Testis (tissue), 2 donors: Measurements from ENCODE around the gene ZCCHC18.

Source experiments
- POLR2A ChIP-seq: fragments of 450-650 bp; IDR thresholded peaks from one replicate; pipeline ENCODE4 v1.6.1; 2017; ENCODE audit warnings: antibody characterized with exemption, mild to moderate bottlenecking, moderate library complexity
- TF ChIP-seq, protein P1 (sequence below), 3 experiments: fragments of 450-650 bp in 2 of 3; fragments of 200-600 bp in 1 of 3; sonication (generic) in 1 of 3; IDR thresholded peaks; one replicate each; pipeline ENCODE4 v1.5.1; 2016 to 2019; ENCODE audit warnings: antibody characterized with exemption in 3 of 3, mild to moderate bottlenecking in 2 of 3, moderate library complexity in 1 of 3

DNA sequence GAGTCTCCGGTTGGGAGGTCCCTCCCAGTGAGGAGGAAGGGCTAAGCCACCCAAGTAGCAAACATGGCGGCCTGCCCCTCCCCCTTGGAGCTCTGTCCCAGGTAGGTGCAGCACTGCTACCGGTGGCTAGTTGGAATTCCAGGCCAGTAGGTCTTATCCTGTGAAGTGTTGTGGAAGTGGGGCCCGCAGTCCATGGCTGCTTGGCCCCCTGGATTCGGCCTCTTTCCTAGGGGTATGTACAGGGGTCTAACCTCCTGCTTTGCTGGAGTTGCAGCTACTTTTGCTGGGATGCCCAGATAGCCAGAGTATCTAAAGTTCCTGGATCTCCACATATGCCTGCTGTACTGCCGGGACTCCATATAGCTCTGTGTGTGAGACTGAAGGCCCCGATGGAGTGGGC, 26.4 kb upstream of the ZCCHC18 start:
- TF ChIP-seq, protein P1, sequence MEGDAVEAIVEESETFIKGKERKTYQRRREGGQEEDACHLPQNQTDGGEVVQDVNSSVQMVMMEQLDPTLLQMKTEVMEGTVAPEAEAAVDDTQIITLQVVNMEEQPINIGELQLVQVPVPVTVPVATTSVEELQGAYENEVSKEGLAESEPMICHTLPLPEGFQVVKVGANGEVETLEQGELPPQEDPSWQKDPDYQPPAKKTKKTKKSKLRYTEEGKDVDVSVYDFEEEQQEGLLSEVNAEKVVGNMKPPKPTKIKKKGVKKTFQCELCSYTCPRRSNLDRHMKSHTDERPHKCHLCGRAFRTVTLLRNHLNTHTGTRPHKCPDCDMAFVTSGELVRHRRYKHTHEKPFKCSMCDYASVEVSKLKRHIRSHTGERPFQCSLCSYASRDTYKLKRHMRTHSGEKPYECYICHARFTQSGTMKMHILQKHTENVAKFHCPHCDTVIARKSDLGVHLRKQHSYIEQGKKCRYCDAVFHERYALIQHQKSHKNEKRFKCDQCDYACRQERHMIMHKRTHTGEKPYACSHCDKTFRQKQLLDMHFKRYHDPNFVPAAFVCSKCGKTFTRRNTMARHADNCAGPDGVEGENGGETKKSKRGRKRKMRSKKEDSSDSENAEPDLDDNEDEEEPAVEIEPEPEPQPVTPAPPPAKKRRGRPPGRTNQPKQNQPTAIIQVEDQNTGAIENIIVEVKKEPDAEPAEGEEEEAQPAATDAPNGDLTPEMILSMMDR (IDR thresholded peaks at IDR 0.05), result no peak
- no peak for TF ChIP-seq POLR2A
